GM19468 (cell line): ENCODE data around the gene TTC8.
"Not testable (repeated sequence)": the region's sequence is repeated elsewhere in the genome, so short reads cannot be mapped to it uniquely, and the experiment has no call there.

Experiments used
- ATAC-seq: cut with Tn5 transposase; IDR thresholded peaks from one replicate; pipeline ENCODE4 v1.9.1; 2021; ENCODE audit warnings: mild to moderate bottlenecking, moderate library complexity, moderate number of reproducible peaks; ENCODE audit not compliant: unreplicated experiment; ENCODE audit errors: extremely low read depth

TTC8 gene

DNA sequence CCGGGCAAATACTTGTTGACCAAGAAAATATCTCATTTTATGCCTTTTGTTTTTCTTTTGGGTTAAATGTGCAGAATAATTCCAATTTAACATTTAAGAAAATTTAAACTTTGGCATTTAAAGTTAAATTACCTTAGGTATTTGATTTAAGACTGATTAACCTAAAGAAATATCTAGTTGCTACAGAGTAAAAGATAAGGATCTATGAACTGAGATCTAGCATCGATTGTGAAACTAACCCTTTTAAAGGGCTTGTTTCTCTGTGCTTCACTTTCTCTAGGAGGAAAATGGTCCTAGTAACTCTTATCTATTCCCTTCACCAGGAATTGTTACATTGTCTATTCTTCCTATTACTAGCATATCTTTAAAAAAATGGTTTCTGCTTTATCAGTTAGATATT lies 2.6 kb upstream of the TTC8 start:
- no peak for ATAC-seq

DNA sequence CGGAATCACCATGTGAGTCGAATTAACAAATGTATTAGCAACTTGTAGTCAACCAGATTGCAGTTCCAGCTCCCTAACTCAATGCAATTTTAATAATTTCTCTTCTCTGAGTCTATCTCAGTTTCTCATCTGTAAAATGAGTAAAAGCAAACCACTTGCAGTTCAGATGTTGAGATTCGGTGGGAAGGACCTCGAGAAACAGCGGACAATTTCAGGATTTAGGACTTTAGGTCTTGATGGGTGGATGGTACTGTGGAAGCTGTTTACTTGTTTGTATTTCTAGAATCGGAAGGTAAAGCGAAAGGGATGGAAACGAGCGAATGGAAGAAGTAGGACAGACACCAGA lies 510 bp upstream of the TTC8 start:
- no peak for ATAC-seq

- no peak for ATAC-seq
Observed at GRCh38 chr14:88825078-88825458, 617 bp downstream of the TTC8 start.

- ATAC-seq: no peak
Observed at GRCh38 chr14:88825503-88825902, 1.1 kb downstream of the TTC8 start.

- ATAC-seq: no peak
Observed at GRCh38 chr14:88829188-88829587, 4.7 kb downstream of the TTC8 start.

DNA sequence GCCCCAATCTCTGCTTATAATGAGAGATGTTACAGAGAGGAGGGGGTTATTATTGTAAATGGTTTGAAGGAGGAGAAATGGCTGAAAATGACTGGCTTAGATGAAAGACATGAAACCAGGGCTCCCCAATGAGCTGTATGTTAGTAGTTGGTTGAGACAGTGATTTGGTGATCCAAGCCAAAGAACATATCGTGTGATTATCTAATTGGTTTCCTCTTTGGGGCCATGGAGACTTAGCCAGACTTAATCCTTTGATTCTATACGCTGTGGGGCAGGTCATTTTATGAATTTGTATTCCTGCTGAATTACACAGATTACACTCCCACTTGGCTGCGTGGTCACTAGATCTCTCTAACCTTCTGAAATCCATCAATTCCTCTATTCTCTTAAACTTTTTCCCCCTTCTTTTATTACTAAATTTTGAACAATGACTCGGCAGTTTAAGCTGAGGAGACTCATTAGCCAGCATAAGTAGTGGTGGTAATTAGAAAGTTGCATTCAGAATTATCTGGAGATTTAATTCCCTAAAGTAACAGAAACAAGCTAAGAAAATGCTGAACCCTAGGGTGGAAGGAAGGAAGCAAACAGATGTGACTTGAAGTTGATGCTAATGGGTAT lies 5.3 kb downstream of the TTC8 start:
- ATAC-seq: no peak

- no peak for ATAC-seq
Observed at GRCh38 chr14:88831284-88831683, 6.8 kb downstream of the TTC8 start.

DNA sequence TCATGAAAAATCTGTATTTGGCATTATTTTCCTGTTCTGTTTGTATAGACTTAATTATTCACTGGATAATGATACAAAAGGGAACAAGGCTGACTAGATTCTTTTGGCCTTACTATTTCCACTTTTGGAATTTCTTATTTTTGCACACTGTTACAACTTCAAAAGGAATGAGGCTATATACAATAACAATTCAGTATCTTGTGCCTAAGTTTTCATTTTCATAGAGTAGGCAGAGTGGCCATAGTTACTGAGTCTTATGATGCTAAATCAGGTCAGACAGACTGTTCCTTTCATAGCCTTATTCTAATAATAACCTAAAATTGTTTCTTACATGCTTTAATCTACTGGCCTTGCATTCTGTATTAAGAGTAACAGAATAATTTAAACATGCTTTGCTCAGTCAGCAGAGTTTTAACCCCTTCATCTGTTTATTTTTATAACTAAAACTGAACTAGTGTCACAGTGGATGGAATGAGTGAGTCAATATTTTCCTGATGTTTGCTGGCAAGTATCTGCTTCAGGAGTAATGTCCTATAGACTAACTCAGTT lies 10.5 kb downstream of the TTC8 start:
- no peak for ATAC-seq

DNA sequence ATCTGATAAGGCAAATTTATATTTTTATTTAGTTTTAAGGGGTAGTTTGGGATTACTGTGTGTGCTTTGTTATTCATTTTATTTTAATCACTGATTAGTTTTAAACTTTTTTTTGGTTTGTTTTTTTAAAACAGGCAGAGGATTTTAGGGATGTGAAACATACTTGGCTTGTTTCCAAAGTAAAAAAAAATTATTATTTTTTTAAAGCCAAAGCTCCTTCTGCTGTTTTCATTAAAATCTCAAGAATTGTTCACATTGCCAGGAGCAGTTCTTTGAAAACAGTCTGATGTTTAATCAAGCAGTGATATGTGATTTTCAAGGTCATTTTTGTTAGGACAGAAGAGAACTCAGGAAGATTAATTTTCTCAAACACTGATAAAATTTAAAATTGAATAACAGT lies 11.2 kb downstream of the TTC8 start:
- no peak for ATAC-seq

DNA sequence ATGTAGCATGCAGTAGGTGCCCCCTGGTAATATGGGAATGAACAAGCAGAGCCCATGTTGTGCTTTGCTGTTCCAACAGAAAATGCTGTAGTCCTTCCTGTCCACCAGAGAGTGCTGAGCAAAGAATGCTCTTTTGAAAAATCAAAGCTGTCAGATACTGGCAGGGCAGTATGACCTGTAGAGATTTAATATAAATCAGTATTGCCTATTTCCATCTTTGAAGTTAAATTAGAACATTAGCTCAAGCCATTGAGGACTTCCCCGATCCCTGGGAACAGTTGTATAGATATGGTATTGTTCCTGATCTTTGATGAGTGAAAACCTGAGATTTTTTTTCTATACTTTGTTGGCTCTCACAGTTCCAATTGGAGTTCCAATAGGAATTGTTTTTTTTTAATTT lies 13.0 kb downstream of the TTC8 start:
- ATAC-seq: no peak

GRCh38 chr14:88838015-88838414 lies 13.6 kb downstream of the TTC8 start:
- ATAC-seq: no peak

- no peak for ATAC-seq
Observed at GRCh38 chr14:88840926-88841325, 16.5 kb downstream of the TTC8 start.

GRCh38 chr14:88841741-88842140 lies 17.3 kb downstream of the TTC8 start:
- ATAC-seq: no peak

GRCh38 chr14:88842414-88842813 lies 18.0 kb downstream of the TTC8 start:
- no peak for ATAC-seq

GRCh38 chr14:88844980-88845491 lies 20.6 kb downstream of the TTC8 start:
- no peak for ATAC-seq

DNA sequence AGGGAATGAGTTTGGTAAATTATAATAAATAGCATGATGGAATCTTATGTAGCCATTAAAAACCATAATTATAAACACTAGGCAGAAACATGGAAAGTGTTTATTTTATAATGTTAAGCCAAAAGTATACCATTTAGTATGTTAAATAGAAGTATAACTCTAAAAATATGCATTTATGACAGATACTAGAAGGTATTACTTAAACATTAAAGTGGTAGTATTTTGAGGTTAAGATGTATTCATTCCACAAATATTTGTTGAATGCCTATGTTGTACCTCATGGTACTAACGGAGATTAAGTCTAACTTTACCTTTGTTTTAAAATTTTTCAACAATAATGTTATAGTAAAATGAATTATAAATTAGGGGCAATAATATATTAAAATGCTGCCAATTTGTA lies 24.1 kb downstream of the TTC8 start:
- ATAC-seq: no peak

GRCh38 chr14:88849716-88850115 lies 25.3 kb downstream of the TTC8 start:
- ATAC-seq: no peak

DNA sequence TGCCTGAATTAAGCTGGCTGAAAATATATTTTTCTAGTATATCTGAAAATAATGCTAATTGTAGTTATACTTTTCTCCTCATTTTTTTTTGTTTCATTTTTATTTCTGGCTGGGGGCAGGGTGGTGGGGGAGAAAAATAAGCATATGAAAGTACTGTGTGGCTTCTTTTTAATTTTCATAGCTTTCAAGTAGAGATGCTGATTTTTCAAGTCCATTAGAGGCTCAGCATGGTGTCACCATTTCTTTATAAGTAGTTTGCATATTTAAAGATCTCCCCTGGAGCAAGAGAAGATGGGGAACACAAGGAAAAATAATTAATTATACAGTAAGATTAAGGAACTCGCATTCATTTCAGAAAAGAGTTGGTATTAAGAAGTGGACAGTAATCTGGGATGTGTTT lies 27.1 kb downstream of the TTC8 start:
- no peak for ATAC-seq

DNA sequence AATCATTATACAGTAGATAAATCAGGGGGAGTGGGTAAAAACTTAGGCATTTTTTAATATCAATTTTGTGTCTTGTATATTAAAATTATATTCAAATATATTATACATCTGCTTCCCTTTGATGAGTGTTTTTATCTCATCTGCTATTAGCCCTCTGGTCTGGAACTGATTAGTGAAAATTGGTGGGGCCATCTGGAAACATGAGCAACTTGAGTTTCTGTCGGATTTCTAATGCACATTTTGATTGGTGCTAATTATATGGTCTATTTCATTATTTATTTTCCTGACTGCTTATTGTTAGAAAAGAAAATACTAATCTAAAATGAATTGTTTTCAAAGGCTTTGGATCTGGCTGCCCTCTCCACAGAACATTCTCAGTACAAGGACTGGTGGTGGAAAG lies 28.2 kb downstream of the TTC8 start:
- ATAC-seq: no peak

DNA sequence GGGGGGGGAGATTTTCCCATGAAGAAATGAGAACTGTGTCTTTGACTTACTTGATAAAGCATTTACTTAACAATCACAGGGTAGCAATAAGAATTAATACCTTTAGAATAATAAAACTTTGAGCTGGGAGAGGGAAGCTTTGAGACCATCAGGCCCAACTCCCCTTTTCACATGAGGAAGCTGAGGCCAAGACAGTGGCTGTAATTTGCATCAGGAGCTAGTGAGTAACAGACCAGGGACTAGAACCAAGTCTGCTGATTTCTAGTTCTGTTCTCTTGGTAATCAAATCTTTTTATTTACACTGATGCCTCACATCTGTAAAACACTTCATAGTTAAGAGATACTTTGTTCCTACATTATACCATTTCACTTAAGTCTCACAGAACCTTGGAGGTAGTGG lies 28.7 kb downstream of the TTC8 start:
- no peak for ATAC-seq

DNA sequence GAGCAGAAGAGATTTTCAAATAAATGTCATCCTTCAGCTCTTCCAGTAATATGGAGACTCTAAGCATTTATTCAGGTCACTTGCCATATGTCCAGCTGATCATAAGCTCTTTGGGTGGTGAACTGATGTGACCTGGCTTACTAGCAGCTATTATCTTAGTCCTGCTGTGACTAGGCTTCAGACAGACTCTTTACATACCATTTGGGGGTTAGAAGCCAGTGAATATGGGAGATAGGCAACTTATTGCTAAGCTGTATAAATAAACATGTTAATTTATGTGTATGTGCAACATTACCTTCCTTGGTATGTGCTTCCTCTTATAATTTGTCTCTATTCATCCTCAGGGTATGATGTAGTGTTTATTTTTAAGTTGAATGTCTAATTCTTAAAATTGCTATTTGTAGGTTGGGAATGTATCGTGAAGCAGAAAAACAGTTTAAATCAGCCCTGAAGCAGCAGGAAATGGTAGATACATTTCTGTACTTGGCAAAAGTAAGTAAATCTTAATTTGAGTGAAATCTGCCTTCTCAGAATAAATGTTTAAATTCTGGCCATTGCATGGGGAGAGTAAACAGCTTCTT lies 32.4 kb downstream of the TTC8 start:
- no peak for ATAC-seq

- not testable (repeated sequence) for ATAC-seq
Observed at GRCh38 chr14:88857861-88858260, 33.4 kb downstream of the TTC8 start.
